ENCODE data around the gene KANSL1.

Gene KANSL1

GRCh38 chr17:46001390-46002310 lies 191.6 kb downstream of the KANSL1 start:
- TF ChIP-seq CTCF (IDR thresholded peaks at IDR 0.05), result no peak

- no peak for TF ChIP-seq CTCF (IDR thresholded peaks at IDR 0.05)
Measured at GRCh38 chr17:46000757-46001156, 192.5 kb downstream of the KANSL1 start.

- TF ChIP-seq CTCF (IDR thresholded peaks at IDR 0.05), result no peak
Measured at GRCh38 chr17:46000292-46000691, 192.9 kb downstream of the KANSL1 start.

- TF ChIP-seq CTCF (IDR thresholded peaks at IDR 0.05), result no peak
Measured at GRCh38 chr17:45999900-46000290, 193.3 kb downstream of the KANSL1 start.

- TF ChIP-seq CTCF (IDR thresholded peaks at IDR 0.05), result no peak
Measured at GRCh38 chr17:45998987-45999899, 194.0 kb downstream of the KANSL1 start, which contains the start of gene STH. Gene STH, plus strand, starts transcription at chr17:45999250. Its CDS starts 30 bp downstream, at chr17:45999280.

- TF ChIP-seq CTCF (IDR thresholded peaks at IDR 0.05), result no peak
Measured at GRCh38 chr17:45997624-45998023, 195.6 kb downstream of the KANSL1 start.

GRCh38 chr17:45997166-45997565 lies 196.1 kb downstream of the KANSL1 start:
- no peak for TF ChIP-seq CTCF (IDR thresholded peaks at IDR 0.05)
